Left kidney (tissue), 2 donors: ENCODE measurements around the gene SLC9A3. TPM values are rescaled to one million over a fixed set of nuclear protein-coding genes. Genes with fewer than 3 reads are reported as not detected.

ENCODE experiments used
- DNase-seq: peaks from one replicate; pipeline ENCODE4 v3.0.0-alpha.2; 2013
- polyA plus RNA-seq: library from polyadenylated mRNA; unstranded; fragments of 120-200 nt; gene quantifications from one replicate; pipeline ENCODE4 v1.2.1, GENCODE V29; 2013; ENCODE audit not compliant: insufficient read length

The SLC9A3 gene
- polyA plus RNA-seq, 1 donor: 60.6 TPM

GRCh38 chr5:556909-557441, 32.7 kb upstream of the SLC9A3 start:
- DNase-seq: no peak

- DNase-seq: no peak
These were observed 30.9 kb upstream of the SLC9A3 start for GRCh38 chr5:555058-555623.

GRCh38 chr5:554284-554988, 30.2 kb upstream of the SLC9A3 start:
- DNase-seq: no peak

GRCh38 chr5:553874-554273, 29.6 kb upstream of the SLC9A3 start:
- no peak for DNase-seq

GRCh38 chr5:551406-551805, 27.2 kb upstream of the SLC9A3 start:
- DNase-seq: no peak

- no peak for DNase-seq
These were observed 25.0 kb upstream of the SLC9A3 start for GRCh38 chr5:549229-549628.

GRCh38 chr5:548256-548655, 24.0 kb upstream of the SLC9A3 start:
- no peak for DNase-seq

GRCh38 chr5:547086-547924, 23.1 kb upstream of the SLC9A3 start:
- no peak for DNase-seq

- DNase-seq: no peak
These were observed 22.2 kb upstream of the SLC9A3 start for GRCh38 chr5:546376-546908.

- DNase-seq: no peak
These were observed 21.6 kb upstream of the SLC9A3 start for GRCh38 chr5:545641-546375.

GRCh38 chr5:544675-545355, 20.6 kb upstream of the SLC9A3 start:
- DNase-seq: no peak

- no peak for DNase-seq
These were observed 19.8 kb upstream of the SLC9A3 start for GRCh38 chr5:543755-544674.

GRCh38 chr5:543351-543750, 19.1 kb upstream of the SLC9A3 start:
- no peak for DNase-seq

GRCh38 chr5:542319-543311, 18.4 kb upstream of the SLC9A3 start:
- no peak for DNase-seq

GRCh38 chr5:541539-542318, 17.5 kb upstream of the SLC9A3 start:
- DNase-seq: no peak

GRCh38 chr5:540906-541538, 16.8 kb upstream of the SLC9A3 start:
- no peak for DNase-seq

GRCh38 chr5:540071-540905, 16.0 kb upstream of the SLC9A3 start:
- DNase-seq: no peak
